D341Med (cell line): ENCODE measurements around the gene EXOC5.
A peak's percentile ranks its signal among the peaks of the same experiment; 100 is the strongest.
"Not testable (repeated sequence)": the region's sequence is repeated elsewhere in the genome, so short reads cannot be mapped to it uniquely, and the experiment has no call there.

Source experiments
- DNase-seq: peaks from one replicate; pipeline ENCODE4 v3.0.0; 2012; ENCODE audit warnings: low spot score

The EXOC5 gene

GRCh38 chr14:57268161-57269069, at the start of gene EXOC5, which contains the start of gene AP5M1:
TSS of gene EXOC5 (minus strand) at chr14:57268905. CDS start at chr14:57268648, 257 bp downstream.
TSS of gene AP5M1 (plus strand) at chr14:57268971. CDS start at chr14:57269315, 344 bp downstream.
- DNase-seq: peak; percentile 90

- DNase-seq: peak; percentile 75
Measured at GRCh38 chr14:57317248-57317833, 48.6 kb upstream of the EXOC5 start.

- no peak for DNase-seq
Measured at GRCh38 chr14:57314396-57315089, 45.8 kb upstream of the EXOC5 start.

GRCh38 chr14:57302883-57303282, 34.2 kb upstream of the EXOC5 start:
- no peak for DNase-seq

- no peak for DNase-seq
Measured at GRCh38 chr14:57299511-57299910, 30.8 kb upstream of the EXOC5 start.

GRCh38 chr14:57297852-57298251, 29.1 kb upstream of the EXOC5 start:
- no peak for DNase-seq

GRCh38 chr14:57295239-57295638, 26.5 kb upstream of the EXOC5 start:
- no peak for DNase-seq

- no peak for DNase-seq
Measured at GRCh38 chr14:57293866-57294837, 25.4 kb upstream of the EXOC5 start.

- DNase-seq: no peak
Measured at GRCh38 chr14:57291692-57292647, 23.3 kb upstream of the EXOC5 start.

- no peak for DNase-seq
Measured at GRCh38 chr14:57290751-57291150, 22.0 kb upstream of the EXOC5 start.

- DNase-seq: no peak
Measured at GRCh38 chr14:57287745-57288144, 19.0 kb upstream of the EXOC5 start.

GRCh38 chr14:57277062-57277461, 8.4 kb upstream of the EXOC5 start:
- DNase-seq: no peak

GRCh38 chr14:57275023-57275664, 6.4 kb upstream of the EXOC5 start:
- no peak for DNase-seq

GRCh38 chr14:57274551-57274950, 5.8 kb upstream of the EXOC5 start:
- no peak for DNase-seq

GRCh38 chr14:57273236-57273635, 4.5 kb upstream of the EXOC5 start:
- no peak for DNase-seq

GRCh38 chr14:57266065-57266464, 2.6 kb downstream of the EXOC5 start:
- no peak for DNase-seq

GRCh38 chr14:57262117-57262516, 6.6 kb downstream of the EXOC5 start:
- DNase-seq: no peak

- DNase-seq: no peak
Measured at GRCh38 chr14:57261604-57262003, 7.1 kb downstream of the EXOC5 start.

GRCh38 chr14:57259672-57260071, 9.0 kb downstream of the EXOC5 start:
- DNase-seq: no peak

GRCh38 chr14:57258221-57258620, 10.5 kb downstream of the EXOC5 start:
- not testable (repeated sequence) for DNase-seq
